ENCODE data around the gene C1orf198.

C1orf198 gene

GRCh38 chr1:230892018-230892491, 23.7 kb upstream of the C1orf198 start:
- DNase-seq (ENCODE audit: low read depth) = no peak

GRCh38 chr1:230891413-230891812, 23.1 kb upstream of the C1orf198 start:
- DNase-seq (ENCODE audit: low read depth) = no peak

DNA sequence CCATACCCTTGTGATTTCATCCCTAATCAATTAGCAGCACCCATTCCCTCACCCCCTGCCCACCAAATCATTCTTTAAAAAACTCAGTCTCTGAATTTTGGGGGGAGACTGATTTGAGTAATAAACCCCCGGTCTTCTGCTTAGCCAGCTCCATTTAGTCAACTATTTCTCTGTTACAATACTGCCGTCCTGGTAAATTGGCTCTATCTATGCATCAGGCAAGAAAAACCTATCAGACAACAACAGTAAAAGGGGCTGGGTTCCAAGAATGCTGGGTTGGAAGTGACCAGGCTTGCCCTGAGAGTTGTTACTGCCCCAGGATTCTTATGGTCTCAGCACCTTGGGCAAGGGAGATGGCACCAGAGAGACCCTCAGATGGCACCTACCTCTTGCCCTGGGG, 16.3 kb upstream of the C1orf198 start:
- DNase-seq (ENCODE audit: low read depth) = no peak

GRCh38 chr1:230883967-230884366, 15.6 kb upstream of the C1orf198 start:
- DNase-seq (ENCODE audit: low read depth) = no peak

- no peak for DNase-seq (ENCODE audit: low read depth)
Measured at GRCh38 chr1:230879778-230880177, 11.5 kb upstream of the C1orf198 start.

DNA sequence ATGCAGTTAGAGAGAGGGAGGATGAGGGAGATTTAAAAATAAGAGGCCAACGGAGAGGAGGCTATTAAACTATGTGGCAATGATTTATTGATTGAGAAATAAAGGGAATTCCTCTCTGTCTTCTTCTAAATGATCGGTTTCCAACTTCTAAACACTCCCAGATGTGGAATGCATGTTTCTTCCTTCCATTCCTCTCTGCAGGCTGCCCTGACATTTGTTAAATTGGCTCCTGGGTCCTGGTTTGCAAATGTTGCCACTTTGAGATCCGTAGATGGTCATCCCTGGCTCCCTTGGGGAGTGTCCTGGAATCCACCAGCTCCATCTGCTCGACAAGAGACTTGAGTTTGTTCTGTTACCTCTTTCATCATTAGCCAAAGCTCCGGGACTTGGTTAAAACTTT, 10.3 kb upstream of the C1orf198 start:
- no peak for DNase-seq (ENCODE audit: low read depth)

GRCh38 chr1:230877924-230878590, 9.7 kb upstream of the C1orf198 start:
- DNase-seq (ENCODE audit: low read depth) = no peak

DNA sequence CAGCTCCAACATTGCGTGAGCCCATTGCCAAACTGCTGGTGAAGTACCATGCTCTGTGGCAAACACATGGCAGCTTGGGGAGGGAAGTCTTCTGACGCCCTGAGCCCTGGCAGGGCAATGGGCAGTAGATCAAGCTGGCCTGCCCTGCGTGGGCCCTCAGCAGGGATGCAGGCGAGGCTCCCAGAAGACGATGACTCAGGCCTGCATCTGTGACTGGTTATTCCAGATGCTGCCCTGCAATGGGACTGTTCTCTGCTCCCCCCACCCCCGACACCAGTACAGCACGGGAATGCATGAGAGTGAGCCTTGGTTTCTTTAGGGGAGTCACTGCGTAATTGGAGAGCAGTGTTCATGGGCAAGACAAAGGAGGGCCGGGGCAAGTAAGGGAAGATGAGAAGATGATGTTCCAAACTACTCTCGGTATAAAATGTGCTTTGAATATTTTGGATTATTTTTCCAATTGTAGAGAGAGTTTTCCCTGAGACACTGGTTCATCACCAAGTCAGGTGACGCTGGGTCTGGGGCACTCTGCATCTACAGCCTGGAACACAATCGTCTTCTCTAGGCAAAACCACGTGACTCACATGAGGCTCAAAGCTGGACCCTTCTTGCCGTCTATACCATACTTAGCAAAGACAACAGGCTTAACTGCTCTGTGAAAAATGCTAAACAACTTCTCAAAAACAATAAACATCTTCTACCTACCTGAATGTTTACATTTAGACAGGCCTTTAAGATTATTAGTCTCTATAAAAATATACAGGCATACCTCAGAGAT, 9.0 kb upstream of the C1orf198 start:
- DNase-seq (ENCODE audit: low read depth) = no peak

GRCh38 chr1:230876660-230877059, 8.3 kb upstream of the C1orf198 start:
- no peak for DNase-seq (ENCODE audit: low read depth)

DNA sequence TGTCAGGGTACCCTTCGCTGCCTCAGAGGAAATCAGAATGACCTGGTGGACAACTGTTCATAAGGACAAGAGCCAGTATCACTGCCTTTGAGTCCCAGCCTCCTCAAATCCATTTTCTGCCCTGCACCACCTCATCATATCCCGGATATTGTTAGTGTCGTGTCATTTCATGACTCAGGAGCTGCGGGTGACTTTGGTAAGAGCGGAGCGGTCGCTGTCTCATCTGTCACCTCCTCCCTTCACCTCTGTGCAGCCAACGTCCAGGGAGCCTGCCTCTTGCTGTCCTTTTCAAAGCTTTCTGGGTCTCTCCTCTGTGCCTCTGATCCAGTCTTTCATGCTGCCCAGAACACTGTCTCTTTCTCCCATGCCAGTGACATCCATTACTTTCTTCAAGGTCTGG, 7.0 kb upstream of the C1orf198 start:
- DNase-seq (ENCODE audit: low read depth) = no peak

- DNase-seq (ENCODE audit: low read depth) = no peak
Measured at GRCh38 chr1:230870916-230871315, 2.6 kb upstream of the C1orf198 start.

GRCh38 chr1:230869500-230869899, 1.2 kb upstream of the C1orf198 start:
- DNase-seq (ENCODE audit: low read depth) = no peak

DNA sequence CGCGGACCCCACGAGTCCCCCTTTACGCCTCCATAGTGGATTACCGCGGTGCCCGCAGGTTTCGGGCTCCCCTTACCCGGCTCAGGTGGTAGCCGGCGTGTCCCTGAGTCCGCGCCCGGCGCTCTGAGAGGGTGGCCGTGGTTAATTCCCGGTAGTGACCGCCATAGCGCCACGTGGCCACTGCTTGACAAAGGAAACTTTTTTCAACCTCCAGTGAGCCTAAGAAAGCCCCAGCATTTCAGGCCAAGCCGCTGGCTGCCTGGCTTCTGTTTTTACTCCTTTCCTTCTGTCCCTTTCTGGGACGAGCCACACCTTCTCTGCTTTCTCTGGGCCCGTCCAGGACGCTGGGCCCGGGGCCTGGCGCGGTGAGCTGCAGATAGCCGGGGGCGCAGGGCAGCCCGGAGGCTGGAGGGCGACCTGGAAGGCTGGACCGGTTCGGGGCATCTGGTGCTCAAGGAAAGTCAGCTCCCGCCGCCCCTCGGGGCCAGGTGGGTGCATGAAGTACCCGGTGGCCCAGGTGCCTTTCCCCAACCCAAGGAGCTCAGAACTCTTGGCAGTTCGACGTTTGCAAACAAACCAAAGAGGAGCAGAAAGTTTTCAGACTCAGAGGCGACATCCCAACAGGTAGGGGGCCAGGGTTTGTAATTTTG, 540 bp upstream of the C1orf198 start:
- no peak for DNase-seq (ENCODE audit: low read depth)

- no peak for DNase-seq (ENCODE audit: low read depth)
Measured at GRCh38 chr1:230867101-230867902, 1.0 kb downstream of the C1orf198 start.

DNA sequence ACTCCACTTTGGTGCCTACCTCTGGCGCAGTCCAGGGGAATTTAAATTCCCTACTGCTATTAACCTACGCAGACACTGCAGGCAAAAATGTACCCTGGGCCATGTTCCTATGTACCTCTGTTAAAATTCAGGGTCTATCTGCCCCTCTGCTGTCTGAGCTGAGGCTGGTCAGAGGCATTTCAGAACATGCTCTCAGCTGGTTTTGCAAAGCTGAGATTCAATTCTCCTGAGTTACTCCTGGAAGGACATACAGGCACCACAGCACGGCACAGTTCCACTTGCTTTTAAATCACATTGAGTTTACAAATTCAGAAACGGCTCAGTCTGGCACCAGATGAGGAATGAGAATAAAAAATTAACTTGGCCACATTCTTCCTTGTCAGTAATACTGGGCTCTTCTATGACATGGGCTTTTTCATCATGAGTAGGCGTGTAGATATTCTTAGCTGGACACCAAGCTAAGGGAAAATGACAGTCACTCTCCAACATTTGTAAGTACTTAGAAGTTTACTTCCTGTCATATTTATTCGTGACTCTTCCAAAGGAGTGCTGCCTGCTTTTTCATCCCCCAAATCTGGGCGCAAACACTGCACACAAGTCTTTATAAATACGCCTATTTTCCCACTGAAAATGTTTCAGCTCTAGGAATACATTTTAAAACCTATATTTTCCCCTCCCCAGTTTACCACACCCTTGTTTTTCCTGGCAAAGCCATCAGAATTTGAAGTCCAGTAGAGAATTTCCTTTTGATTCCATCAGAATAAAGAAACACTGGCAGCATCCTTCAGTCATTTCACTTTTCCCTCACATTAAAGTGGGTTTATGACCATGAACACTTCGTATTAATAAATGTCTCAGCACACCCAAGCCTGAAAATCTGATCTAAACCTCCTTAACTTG, 1.9 kb downstream of the C1orf198 start:
- no peak for DNase-seq (ENCODE audit: low read depth)

DNA sequence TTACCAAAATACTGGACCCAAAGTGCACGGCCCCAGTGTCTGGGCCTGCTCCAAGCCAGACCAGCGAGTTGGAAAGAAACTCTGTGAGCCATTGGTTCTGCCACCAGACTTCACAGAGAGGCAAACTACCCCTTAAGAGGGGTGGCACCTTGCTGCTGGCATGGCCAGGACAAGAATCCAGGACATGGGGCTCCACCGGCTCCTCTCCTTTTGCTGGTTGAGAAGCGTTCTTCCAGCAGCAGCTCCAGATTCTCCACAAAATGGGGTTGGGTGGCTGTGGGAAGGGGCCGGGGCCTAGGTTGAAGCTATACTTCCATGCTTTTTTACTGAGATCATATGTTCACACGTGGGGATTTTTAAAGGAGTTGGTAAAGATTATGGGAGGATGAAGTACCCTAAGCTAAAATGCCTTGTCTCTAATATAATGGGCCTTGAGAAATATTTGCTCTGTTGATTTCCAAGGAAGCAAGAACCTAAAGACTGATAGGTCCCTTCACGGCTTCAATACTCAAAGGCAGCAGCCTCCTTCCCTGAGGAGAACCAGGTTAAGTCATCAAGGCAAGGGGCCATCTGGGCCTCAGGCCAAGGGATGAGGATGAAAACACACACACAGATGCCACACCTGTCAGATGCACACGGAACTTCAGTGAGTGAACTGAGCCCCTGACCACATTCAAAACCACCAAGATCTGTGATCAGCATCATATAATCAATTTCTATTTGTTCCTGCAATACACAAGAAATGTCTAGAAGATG, 3.1 kb downstream of the C1orf198 start:
- DNase-seq (ENCODE audit: low read depth) = no peak

DNA sequence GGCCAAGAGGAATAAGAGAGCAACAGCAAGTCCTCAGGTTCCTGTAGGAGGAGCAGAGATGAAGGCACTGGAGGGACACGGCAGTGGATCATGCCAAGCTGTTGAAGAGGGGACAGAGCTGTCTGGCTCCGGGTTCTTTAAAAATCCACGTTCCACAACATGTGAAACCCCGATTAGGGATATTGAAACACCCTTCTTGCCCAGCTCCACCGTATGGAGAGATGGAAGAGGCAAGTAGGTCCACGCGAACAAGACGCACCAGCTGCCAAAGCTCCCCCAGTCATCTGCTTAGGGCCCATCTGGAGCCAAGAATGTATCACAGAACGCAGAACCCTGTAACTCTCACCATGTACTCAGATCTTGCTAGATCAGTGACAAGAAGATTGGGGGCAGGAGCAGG, 3.9 kb downstream of the C1orf198 start:
- no peak for DNase-seq (ENCODE audit: low read depth)

DNA sequence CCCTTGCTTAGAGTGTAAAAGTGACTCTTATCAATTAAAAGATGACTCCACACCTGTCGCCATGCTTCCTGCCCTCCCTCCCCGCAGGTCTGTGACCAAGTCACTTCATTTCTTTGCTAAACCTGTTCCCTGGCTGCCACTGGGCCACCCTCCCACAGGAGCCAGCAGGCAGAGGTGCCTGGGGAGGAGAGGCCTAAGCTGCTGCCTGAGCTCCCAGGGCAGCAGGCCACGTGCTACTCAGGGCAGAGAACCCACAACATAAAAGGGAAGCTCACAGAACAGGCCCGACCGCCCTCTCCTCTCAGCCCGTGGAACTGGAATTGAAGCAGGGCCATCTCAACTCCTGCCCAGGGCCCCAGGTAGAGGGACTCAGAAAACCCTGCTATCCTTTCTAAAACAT, 4.9 kb downstream of the C1orf198 start:
- no peak for DNase-seq (ENCODE audit: low read depth)

GRCh38 chr1:230861970-230862595, 6.2 kb downstream of the C1orf198 start:
- no peak for DNase-seq (ENCODE audit: low read depth)

DNA sequence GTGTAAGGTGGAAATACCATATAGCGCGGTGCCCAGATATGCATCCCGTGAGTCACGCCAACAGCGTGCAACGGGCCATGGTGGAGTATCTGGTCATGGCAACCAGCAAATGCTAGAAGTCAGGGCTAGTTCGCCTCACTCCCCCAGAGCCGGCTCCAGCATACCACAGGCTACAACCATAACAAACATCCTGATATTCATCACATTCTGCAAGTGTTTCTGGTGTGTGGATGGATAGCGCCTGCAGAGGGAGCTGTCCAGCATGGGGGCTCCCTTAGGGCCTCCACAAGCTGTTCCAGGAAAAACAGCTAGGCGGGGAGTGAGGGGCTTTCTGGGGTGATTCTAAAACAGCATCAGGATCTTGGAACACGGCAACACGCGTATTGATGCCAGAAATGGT, 6.8 kb downstream of the C1orf198 start:
- DNase-seq (ENCODE audit: low read depth) = no peak
